A549 (cell line): ENCODE results near the gene ANKRD13C.

ENCODE experiments used
- MAZ ChIP-seq: fragments of 150-350 bp; IDR thresholded peaks from 2 replicates; pipeline ENCODE4 v1.6.1; 2014; ENCODE audit warnings: antibody characterized with exemption, low read depth, low read length, borderline replicate concordance
- MYC ChIP-seq: IDR thresholded peaks from 2 replicates; pipeline ENCODE4 v1.6.1; 2012; ENCODE audit warnings: mild to moderate bottlenecking, inconsistent platforms, low read length, improper control_type of control experiment, borderline replicate concordance
- POLR2A ChIP-seq: IDR thresholded peaks from 2 replicates; pipeline ENCODE4 v1.6.1; 2012; ENCODE audit warnings: mild to moderate bottlenecking, low read length
- TF ChIP-seq, protein P1 (sequence below): fragments of >200 bp; sonication (Bioruptor Twin); formaldehyde crosslinking; IDR thresholded peaks from 3 replicates; pipeline ENCODE4 v1.5.1; 2016

DNA sequence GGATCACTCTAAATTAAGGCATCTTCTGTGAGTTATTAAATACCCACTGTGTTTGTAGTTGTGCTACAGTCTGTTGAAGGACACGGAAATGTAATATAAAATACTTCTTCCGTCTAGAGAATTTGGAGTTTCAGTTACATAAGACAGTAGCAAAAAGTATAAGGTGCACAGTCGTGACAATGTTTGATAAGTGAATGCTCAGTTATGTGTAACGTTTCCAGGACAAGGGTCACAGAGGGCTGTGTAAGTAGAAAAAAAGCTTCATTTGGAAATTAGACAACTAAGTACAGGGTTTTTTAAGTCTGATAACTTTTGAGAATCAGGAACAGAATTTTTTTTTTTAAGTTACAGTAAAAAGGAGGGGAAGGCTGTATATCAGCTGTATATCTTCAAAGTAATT is 105.8 kb downstream of the ANKRD13C start:
- no peak for TF ChIP-seq MYC
- no peak for TF ChIP-seq POLR2A
- TF ChIP-seq MAZ, result no peak
- TF ChIP-seq, protein P1, sequence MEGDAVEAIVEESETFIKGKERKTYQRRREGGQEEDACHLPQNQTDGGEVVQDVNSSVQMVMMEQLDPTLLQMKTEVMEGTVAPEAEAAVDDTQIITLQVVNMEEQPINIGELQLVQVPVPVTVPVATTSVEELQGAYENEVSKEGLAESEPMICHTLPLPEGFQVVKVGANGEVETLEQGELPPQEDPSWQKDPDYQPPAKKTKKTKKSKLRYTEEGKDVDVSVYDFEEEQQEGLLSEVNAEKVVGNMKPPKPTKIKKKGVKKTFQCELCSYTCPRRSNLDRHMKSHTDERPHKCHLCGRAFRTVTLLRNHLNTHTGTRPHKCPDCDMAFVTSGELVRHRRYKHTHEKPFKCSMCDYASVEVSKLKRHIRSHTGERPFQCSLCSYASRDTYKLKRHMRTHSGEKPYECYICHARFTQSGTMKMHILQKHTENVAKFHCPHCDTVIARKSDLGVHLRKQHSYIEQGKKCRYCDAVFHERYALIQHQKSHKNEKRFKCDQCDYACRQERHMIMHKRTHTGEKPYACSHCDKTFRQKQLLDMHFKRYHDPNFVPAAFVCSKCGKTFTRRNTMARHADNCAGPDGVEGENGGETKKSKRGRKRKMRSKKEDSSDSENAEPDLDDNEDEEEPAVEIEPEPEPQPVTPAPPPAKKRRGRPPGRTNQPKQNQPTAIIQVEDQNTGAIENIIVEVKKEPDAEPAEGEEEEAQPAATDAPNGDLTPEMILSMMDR, result no peak
